ENCODE measurements around the gene SENP8.
"Not testable (repeated sequence)": the region's sequence is repeated elsewhere in the genome, so short reads cannot be mapped to it uniquely, and the experiment has no call there.

SENP8 gene

GRCh38 chr15:72155635-72156616 is 37.7 kb downstream of the SENP8 start:
- peak; percentile 61 to 62 for DNase-seq (ENCODE audit: low read depth in 2 of 2)

- no peak for DNase-seq (ENCODE audit: low read depth in 2 of 2)
These were observed 38.7 kb downstream of the SENP8 start for GRCh38 chr15:72156928-72157327.

GRCh38 chr15:72160696-72161245 is 42.6 kb downstream of the SENP8 start:
- DNase-seq (ENCODE audit: low read depth in 2 of 2), result no peak

- no peak for DNase-seq (ENCODE audit: low read depth in 2 of 2)
These were observed 43.3 kb downstream of the SENP8 start for GRCh38 chr15:72161361-72162132.

- DNase-seq (ENCODE audit: low read depth in 2 of 2), result no peak
These were observed 44.4 kb downstream of the SENP8 start for GRCh38 chr15:72162569-72162968.

- no peak for DNase-seq (ENCODE audit: low read depth in 2 of 2)
These were observed 45.5 kb downstream of the SENP8 start for GRCh38 chr15:72163719-72164118.

- DNase-seq (ENCODE audit: low read depth in 2 of 2), result no peak
These were observed 48.7 kb downstream of the SENP8 start for GRCh38 chr15:72166716-72167417.

- no peak for DNase-seq (ENCODE audit: low read depth in 2 of 2)
These were observed 49.2 kb downstream of the SENP8 start for GRCh38 chr15:72167445-72167844.

GRCh38 chr15:72168131-72168807 is 50.1 kb downstream of the SENP8 start:
- no peak for DNase-seq (ENCODE audit: low read depth in 2 of 2)

- DNase-seq (ENCODE audit: low read depth in 2 of 2), result no peak
These were observed 50.6 kb downstream of the SENP8 start for GRCh38 chr15:72168808-72169190.

GRCh38 chr15:72169236-72169920 is 51.2 kb downstream of the SENP8 start:
- no peak for DNase-seq (ENCODE audit: low read depth in 2 of 2)

- DNase-seq (ENCODE audit: low read depth in 2 of 2), result no peak
These were observed 51.9 kb downstream of the SENP8 start for GRCh38 chr15:72169921-72170611.

GRCh38 chr15:72170691-72171090 is 52.5 kb downstream of the SENP8 start:
- DNase-seq (ENCODE audit: low read depth in 2 of 2), result no peak

GRCh38 chr15:72171978-72172377 is 53.8 kb downstream of the SENP8 start:
- DNase-seq (ENCODE audit: low read depth in 2 of 2), result not testable (repeated sequence)

- no peak for DNase-seq (ENCODE audit: low read depth in 2 of 2)
These were observed 54.6 kb downstream of the SENP8 start for GRCh38 chr15:72172796-72173195.

GRCh38 chr15:72173401-72173800 is 55.2 kb downstream of the SENP8 start:
- no peak for DNase-seq (ENCODE audit: low read depth in 2 of 2)

- DNase-seq (ENCODE audit: low read depth in 2 of 2), result no peak
These were observed 55.8 kb downstream of the SENP8 start for GRCh38 chr15:72173864-72174550.

GRCh38 chr15:72174551-72175165 is 56.5 kb downstream of the SENP8 start:
- DNase-seq (ENCODE audit: low read depth in 2 of 2), result no peak
